ENCODE measurements around the gene IFNA16.
"Not testable (repeated sequence)": the region's sequence is repeated elsewhere in the genome, so short reads cannot be mapped to it uniquely, and the experiment has no call there.

IFNA16 gene

DNA sequence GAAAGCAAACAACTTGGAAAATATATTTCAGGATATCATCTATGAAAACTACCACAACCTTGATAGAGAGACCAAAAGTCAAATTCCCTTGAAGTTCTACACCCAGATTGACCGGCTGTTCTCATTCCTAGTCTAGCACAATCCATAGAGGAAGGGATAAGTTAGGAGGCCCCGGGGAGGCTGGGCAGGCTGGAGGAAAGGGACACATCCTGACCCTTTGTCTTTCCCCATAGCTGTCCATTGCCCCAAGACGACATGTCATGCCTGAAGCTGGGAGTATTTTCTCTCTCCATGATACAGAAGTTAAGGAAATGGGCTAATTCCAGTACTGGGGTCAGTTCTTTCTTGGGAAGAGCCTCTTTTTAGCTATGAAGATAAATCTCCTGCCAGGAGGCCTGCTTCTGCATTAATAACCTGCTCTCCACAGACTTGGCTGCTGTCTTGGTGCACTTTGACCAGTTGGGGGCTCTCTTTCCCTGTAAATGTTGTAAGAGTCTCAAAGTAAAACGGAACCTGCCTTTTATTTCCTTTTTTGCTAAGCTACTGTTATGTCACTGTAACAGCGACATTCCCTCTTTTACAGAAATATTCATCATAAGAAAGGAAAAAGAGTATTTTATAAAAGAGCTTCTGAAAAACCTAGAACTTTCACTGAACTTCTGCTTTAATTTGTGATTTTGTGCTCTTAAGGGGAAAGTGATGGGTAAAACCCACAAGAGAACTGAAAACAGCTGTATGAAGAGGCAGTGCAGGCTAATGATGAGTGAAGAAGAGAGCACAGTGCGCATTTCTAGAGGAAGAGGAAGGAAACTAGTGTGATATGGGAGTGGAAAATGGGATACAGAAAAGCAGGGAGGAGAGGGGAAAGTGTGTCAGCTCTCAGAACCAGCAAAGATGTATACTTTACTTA is 22.0 kb downstream of the IFNA16 start:
- DNase-seq = peak; percentile 5

DNA sequence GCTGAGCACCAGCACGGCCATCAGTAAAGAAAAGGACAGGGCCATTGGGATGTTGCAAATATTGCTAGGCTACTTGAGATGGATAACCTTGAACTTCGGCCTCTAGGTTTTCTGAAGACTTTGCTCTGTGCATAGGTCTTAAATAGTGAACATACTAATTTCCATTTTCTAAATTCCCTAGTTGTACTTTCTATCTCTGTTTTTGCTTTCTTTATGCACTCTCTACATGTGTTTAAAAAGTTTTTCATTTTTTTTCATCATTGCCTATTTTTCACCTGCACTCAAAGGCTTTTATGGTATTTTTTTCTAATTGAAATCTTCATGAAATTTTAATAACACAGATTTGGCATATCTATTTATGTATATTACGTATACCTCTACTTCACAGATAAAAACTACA is 29.6 kb downstream of the IFNA16 start, which contains the start of gene IFNA4:
IFNA4 (minus strand) TSS at position 101 of the 400 bp plus-strand sequence; CDS start at position 45, 56 bp downstream.
- not testable (repeated sequence) for DNase-seq

DNA sequence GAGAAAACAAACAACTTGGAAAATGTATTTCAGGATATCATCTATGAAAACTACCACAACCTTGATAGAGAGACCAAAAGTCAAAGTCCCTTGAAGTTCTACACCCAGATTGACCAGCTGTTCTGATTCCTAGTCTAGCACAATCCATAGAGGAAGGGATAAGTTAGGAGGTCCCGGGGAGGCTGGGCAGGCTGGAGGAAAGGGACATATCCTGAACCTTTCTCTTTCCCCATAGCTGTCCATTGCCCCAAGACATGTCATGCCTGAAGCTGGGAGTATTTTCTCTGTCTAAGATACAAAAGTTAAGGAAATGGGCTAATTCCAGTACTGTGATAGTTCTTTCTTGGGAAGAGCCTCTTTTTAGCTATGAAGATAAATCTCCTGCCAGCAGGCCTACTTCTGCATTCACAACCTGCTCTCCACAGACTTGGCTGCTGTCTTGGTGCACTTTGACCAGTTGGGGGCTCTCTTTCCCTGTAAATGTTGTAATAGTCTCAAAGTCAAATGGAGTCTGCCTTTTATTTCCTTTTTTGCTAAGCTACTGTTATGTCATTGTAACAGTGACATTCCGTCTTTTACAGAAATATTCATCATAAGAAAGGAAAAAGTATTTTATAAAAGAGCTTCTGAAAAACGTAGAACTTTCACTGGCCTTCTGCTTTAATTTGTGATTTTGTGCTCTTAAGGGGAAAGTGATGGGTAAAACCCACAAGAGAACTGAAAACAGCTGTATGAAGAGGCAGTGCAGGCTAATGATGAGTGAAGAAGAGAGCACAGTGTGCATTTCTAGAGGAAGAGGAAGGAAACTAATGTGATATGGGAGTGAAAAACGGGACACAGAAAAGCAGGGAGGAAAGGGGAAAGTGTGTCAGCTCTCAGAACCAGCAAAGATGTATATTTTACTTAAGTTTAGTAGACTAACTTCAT is 34.0 kb downstream of the IFNA16 start:
- peak; percentile 5 for DNase-seq

DNA sequence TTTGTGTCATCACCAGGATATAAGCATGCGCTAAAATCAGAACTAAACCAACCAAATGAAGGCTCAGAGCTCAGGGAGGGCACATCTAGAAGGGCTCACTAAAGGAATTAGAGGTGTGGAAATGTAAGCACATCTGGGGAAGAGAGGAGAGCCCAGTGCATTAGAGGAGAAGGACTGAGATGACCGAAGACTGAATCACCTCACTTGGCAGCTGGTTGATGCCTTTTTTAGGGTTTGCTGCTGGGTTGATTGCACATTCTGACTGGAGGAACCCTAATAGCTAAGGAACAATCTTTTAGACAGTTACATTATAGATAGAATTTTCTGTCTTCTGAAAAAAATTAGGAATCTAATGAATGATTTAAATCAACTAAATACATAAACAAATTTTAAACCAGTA is 42.4 kb downstream of the IFNA16 start:
- DNase-seq = no peak

DNA sequence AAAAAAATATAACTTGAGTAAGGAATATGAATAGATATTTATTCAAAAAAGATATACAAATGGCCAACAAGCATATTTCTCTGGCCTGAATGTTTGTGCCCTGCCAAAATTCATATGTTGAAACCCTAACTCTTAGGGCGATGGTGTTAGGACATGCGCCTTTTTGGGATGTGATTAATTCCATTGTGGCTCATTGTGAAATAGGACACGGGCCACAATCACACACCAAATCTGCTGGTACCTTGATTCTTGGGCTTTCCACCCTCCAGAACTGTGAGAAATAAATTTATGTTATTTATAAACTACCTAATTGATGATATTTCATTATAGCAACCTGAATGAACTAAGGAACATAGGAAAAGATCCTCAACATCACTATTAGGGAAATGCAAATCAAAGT is 45.0 kb downstream of the IFNA16 start:
- no peak for DNase-seq

DNA sequence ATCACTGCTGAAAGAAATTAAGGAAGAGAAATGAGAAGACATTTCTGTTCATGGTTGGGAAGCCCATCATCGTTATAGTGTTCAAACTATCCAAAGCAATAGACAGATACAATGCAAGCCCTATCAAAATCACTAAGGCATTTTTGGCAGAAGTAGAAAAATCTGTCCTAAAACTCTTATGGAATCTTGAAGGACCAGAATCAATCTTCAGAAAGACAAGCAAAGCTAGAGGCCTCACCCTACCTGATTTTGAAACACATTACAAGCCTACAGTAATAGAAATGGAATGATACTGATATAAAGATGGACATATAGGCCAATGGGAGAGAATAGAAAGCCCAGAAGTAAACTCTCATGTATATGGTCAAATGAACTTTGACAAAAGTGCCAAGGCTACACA is 45.8 kb downstream of the IFNA16 start:
- no peak for DNase-seq

DNA sequence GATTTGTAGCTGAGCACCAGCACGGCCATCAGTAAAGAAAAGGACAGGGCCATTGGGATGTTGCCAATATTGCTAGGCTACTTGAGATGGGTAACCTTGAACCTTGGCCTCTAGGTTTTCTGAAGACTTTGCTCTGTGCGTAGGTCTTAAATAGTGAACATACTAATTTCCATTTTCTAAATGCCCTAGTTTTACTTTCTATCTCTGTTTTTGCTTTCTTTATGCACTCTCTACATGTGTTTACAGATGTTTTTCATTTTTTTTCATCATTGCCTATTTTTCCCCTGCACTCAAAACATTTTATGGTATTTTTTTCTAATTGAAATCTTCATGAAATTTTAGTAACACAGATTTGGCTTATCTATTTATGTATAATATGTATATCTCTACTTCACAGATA is 50.6 kb downstream of the IFNA16 start, which contains the start of gene IFNA21:
IFNA21 (minus strand) TSS at position 101 of the 400 bp plus-strand sequence; CDS start at position 53, 48 bp downstream.
- DNase-seq = not testable (repeated sequence)

Measured in fibroblast of skin of scalp (primary cell).